CD4-positive, alpha-beta T cell treated with Interleukin-4 for 1 hour (primary cell): ENCODE data around the gene UBE2D2.
"Not testable (repeated sequence)": the region's sequence is repeated elsewhere in the genome, so short reads cannot be mapped to it uniquely, and the experiment has no call there.

Experiments used
- DNase-seq, 2 donors: peaks; one replicate each; pipeline ENCODE4 v3.0.0-alpha.2; 2020 to 2022

UBE2D2 gene

DNA sequence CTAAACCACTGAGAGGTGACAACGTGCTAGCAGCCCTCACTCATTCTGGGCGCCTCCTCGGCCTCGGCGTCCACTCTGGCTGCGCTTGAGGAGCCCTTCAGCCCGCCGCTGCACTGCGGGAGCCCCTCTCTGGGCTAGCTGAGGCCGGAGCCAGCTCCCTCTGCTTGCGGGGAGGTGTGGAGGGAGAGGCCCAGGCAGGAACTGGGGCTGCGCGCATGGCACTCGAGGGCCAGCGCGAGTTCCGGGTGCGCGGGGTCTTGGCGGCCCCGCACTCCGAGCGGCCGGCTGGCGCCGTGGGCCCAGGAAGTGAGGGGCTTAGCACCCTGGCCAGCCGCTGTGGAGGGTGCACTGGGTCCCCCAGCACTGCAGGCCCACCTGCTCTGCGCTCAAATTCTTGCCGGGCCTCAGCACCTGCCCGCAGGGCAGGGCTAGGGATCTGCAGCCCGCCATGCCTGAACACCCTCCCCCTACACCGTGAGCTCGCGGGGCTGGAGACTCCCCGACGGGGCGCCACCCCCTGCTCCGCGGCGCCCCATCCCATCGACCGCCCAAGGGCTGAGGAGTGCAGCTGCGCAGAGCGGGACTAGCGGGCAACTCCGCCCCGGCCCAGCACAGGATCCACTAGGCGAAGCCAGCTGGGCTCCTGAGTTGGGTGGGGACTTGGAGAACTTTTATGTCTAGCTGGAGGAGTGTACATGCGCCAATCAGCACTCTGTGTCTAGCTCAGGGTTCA, 11.8 kb upstream of the UBE2D2 start:
- no peak for DNase-seq

DNA sequence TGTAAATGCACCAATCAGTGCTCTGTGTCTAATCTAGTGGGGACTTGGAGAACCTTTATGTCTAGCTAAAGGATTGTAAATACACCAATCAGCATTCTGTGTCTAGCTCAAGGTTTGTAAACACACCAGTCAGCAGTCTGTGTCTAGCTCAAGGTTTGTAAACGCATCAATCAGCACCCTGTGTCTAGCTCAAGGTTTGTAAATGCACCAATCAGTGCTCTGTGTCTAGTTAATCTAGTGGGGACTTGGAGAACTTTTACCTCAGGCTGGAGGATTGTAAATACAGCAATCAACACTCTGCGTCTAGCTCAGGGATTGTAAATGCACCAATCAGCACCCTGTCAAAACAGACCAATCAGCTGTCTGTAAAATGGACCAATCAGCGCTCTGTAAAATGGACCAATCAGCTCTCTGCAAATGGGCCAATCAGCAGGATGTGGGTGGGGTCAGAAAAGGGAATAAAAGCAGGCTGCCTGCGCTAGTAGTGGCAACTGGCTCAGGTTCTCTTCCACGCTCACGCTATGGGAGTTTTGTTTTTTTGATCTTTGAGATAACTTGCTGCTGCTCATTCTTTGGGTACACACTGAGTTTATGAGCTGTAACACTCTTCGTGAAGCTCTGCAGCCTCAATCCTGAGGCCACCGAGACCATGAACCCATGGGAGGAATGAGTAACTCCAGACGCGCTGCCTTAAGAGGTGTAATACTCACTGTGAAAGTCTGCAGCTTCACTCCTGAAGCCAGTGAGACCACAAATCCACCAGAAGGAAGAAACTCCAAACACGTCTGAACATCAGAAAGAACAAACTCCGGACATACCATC, 10.9 kb upstream of the UBE2D2 start:
- peak in 1 of 2 donors; percentile 15 for DNase-seq

GRCh38 chr5:139551191-139551889, 9.8 kb upstream of the UBE2D2 start:
- DNase-seq = no peak

DNA sequence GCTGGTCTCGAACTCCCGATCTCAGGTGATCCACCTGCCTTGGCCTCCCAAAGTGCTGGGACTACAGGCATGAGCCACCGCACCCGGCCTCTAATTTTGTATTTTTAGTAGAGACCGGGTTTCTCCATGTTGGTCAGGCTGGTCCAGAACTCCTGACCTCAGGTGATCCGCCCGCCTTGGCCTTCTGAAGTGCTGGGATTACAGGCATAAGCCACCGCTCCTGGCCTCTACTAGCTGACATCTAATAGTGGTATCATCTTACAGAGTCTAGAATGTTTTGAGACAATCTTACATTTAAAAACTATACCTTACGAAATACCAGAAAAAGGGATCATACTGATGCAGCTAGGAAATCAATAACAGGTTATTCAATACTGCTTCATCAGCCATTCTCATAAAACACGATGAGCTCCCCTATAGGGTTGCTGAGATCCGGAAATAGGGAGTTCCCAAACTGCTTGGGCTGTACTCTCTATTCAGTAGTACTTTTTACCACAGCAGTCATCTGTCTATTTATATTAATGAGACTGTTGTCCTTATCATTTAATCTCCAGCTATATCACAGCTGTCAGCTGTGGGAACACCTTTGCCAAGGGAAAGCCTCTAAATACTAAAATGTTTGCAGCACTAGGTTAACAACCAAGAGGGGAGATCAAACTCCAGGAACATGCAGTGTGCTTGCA, 8.1 kb upstream of the UBE2D2 start:
- no peak for DNase-seq

- no peak for DNase-seq
These were observed 6.9 kb upstream of the UBE2D2 start for GRCh38 chr5:139554264-139554663.

DNA sequence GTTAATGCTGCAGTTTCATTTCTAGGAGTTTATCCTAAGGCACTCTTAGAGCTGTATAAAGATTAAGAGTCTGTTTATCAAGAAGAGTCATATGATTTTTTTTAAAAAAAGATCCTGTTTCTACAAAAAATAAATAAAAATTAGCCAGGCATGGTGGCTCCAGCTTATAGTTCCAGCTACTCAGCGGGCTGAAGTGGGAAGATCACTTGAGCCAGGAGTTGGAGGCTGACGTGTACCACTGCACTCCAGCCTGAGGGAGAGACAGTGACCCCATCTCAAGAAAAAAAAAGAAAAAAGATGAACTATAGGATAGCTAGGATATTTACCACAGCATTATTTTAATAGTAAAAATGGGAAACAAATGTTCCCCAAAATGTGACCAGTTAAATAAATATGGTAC, 3.3 kb upstream of the UBE2D2 start:
- DNase-seq = no peak

DNA sequence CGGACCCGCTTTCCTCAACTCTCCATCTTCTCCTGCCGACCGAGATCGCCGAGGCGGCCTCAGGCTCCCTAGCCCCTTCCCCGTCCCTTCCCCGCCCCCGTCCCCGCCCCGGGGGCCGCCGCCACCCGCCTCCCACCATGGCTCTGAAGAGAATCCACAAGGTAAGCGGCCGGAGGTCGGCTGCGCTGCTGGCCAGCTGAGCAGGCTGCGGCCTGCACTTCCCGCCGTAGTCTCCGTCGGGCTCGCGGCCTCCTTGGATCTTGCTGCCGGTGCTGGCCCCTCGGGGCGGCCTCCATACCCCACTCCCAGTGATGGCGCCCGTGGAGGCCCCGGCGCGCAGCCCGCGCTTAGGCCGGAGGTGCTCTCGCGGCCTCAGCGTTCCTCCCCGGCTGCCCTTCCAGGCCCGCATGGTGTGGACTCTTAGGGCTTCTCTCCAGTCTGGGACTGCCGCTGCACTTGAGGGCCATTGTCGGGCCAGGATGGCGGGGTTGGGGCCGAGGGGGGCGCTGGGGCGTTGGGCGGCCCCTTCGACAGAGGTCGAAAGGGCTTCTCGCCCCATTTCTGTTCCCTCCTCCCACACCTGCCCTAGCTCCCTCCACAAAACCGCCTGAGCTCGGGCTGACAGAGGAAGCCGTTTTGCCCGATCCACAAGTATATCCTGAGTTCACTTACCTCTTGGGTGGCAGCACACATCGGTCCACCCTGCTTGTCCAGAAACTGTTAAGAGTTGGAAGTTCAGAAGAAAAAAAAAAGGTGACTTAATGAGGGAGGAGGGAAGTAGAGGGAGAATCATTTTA, 714 bp downstream of the UBE2D2 start:
- peak in 1 of 2 donors; percentile 32 for DNase-seq

- DNase-seq = no peak
These were observed 1.7 kb downstream of the UBE2D2 start for GRCh38 chr5:139562847-139563246.

DNA sequence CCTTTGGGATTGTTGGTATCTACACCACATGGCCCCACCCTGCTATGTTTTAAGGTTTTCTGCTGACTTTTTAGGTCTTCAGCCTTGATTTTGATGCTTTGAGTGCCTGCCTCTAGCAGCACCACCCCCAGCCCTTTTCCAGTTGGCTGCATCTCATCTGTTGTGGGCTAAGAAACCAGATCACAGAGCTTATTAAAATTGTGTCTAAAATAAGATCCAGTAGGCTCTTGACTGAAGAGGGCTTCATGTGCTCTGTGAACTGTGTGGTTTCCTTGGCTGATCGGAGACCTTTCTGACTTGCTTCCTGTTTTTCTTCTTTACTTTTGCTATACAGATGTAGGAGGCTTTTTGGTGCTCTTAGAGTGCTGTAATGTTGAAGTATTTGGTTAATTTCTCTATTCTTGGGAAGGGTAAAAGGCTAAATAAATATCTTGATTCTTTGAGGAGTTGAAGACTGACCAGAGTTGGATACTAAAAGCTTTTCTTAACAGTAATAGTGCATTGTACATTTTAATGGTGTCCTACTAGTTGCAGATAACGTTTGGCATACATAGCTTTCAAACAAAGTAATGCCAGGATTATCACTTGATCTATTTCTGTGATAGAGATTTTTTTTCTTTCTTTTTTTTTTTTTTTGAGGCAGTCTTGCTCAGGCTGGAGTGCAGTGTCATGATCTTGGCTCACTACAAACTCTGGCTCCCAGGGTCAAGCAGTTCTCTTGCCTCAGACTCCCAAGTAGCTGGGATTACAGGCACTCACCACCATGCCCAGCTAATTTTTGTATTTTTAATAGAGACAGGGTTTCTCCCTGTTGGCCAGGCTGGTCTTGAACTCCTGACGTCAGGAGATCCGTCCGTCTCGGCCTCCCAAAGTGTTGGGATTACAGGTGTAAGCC, 4.5 kb downstream of the UBE2D2 start:
- peak; percentile 68 to 81 for DNase-seq

DNA sequence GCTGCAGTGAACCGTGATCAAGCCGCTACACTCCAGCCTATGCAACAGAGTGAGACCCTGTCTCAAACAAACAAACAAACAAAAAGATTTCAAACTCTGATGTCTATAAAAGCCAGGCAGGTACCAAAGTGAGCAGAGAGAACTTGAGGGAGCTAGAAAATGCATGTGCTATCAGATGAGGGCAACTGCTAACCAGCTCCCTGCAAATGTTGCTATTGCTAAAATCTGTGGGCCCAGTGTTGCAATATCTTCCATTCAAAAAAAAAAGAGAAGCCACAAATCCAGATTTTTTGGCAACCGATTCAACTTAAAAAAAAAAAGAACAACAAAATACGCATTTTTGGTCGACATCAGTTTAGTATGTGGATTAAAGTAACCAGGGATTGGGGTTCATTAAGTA, 5.5 kb downstream of the UBE2D2 start:
- no peak for DNase-seq

GRCh38 chr5:139569270-139569955, 8.3 kb downstream of the UBE2D2 start:
- DNase-seq = no peak

DNA sequence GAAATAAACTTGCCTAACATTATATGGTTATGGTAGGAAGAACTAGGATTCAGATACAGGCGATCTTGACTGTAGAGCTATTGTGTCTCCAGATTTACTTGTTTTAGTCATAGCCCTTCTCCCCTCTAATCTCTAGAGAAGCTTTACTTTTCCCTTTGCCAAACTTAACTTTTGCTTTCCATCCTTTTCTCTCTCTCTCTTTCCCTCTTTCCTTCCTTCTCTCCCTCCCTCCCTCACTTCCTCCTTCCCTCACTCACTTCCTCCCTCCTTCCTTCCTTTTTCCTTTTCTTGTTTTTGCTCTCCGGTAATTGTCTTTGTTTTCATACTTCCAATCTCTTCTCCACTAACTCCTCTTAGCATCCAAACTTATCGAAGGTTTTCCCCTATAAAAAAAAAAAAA, 10.4 kb downstream of the UBE2D2 start:
- no peak for DNase-seq

- no peak for DNase-seq
These were observed 10.8 kb downstream of the UBE2D2 start for GRCh38 chr5:139571966-139572365.

GRCh38 chr5:139574641-139575312, 13.6 kb downstream of the UBE2D2 start:
- DNase-seq = peak; percentile 19 to 68

- no peak for DNase-seq
These were observed 14.1 kb downstream of the UBE2D2 start for GRCh38 chr5:139575313-139575646.

DNA sequence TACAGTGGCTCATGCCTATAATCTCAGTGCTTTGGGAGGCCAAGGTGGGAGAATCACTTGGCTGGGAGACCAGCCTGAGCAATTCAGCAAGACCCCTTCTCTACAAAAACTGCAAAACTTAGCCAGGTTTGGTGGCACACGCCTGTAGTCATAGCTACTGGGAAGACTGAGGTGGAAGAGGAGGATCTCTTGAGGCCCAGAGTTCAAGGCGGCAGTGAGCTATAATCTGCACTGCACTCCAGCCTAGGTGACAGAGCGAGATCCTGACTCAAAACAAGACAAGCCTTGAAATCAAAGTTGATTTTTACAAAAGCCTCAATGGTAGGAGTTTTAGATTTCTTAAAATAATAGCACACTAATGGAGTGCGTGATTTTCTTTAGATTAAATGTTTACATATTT, 14.6 kb downstream of the UBE2D2 start:
- DNase-seq = no peak

DNA sequence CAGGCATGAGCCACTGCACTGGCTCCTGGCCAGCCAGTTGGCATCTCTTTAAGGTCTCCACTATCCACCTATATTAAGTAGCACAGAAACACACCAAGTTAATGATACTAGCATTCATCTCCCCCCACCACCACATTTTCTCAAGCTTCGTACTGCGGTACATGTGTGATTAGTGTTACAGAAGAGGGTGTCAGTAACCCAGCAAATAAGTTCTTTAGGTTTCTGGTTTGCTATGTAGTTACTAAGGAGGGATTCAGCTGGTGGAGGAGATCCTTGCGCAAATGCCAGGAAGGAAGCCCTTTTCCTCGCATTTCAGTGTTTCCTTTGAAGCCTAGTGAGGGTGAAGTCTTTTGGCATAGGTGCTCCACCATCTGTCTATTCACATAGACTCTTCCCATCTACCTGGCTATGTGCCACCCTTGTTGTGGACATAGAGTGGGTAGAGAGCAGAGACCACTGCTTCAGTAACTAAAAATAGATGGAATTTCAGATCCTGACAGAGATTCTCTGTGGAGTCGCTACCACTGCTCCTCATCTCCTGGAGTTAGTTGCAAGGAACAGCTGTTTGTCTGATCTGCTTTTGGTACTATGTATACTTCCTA, 16.7 kb downstream of the UBE2D2 start:
- no peak for DNase-seq

DNA sequence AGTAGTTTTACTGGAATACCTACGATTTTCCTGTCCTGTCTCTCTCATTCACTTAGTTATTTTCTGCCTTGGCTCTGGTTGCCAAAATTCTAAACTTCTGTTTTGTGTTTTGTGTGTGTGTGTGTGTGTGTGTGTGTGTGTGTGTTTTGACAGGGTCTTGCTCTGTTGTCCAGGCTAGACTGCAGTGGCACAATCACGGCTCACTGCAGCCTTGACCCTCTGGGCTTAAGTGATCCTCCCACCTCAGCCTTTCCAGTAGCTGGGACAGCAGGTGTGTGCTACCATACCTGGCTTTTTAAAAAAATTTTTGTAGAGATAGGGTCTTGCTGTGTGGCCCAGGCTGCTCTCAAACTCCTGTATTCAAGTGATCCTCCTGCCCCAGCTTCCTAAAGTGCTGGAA, 17.2 kb downstream of the UBE2D2 start:
- DNase-seq = no peak

- not testable (repeated sequence) for DNase-seq
These were observed 21.0 kb downstream of the UBE2D2 start for GRCh38 chr5:139582181-139582580.

DNA sequence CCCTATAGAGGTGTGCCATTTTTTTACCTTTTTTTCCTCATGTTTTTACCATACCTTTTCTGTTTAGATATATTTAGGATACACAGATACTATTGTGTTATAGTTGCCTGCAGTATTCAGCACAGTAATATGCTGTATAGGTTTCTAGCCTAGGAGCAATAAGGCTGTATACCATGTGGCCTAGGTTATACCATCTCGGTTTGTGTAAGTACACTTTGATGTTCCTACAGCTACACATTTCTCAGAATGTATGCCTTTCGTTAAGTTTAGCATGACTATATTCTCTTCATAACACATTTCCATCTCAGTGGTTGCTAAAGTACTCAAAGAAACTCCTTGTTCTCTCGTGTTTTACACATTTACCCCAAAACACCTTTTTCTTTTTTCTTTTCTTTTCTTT, 23.0 kb downstream of the UBE2D2 start:
- no peak for DNase-seq
